Measurements from ENCODE around the gene LHX6. TPM values are rescaled to one million over a fixed set of nuclear protein-coding genes. Genes with fewer than 3 reads are reported as not detected.

LHX6 gene
- total and polyA plus RNA-seq, 2 of the 8 experiments (the other 6 are each of a cell fraction or from before 2014, with no cell fraction given), result 0.92 to 1.2 TPM

- FAIRE-seq (no peak), DNase-seq (ENCODE audit: low read depth in 1 of 2, low spot score in 2 of 2) (no peak)
- Histone ChIP-seq H4K91ac (replicated peaks; ENCODE audit: insufficient read length, low read length) (no peak overlapping the region), H4K8ac (ENCODE audit: extremely low read depth, insufficient read depth, low read length) (peak overlapping the region; percentile 60; the same call in 1 of the 2 replicates), H3K18ac (ENCODE audit: extremely low read depth, low read length) (no peak overlapping the region), H3K4me2 (ENCODE audit: insufficient read depth in 1 of 2, low read depth in 2 of 2, low read length in 2 of 2) (peak overlapping the region; percentile 80 to 87), H3K27ac (ENCODE audit: low read depth, low read length) (no peak overlapping the region), H2BK5ac (ENCODE audit: low read depth, low read length) (no peak overlapping the region), H2AFZ (ENCODE audit: low read length) (no peak overlapping the region), H2BK15ac (ENCODE audit: low read length) (0 out of 2 replicates have a peak overlapping the region, but pooled peaks have one; percentile 10), H2BK120ac (replicated peaks; ENCODE audit: low read depth, low read length) (no peak overlapping the region), H3K14ac (ENCODE audit: insufficient read length) (no peak overlapping the region), H2BK20ac (ENCODE audit: low read length) (0 out of 2 replicates have a peak overlapping the region, but pooled peaks have one; percentile 44), H3K23me2 (ENCODE audit: low read depth, low read length) (peaks cover 29% of the 10 kb centered on the region; the same call in 1 of the 2 replicates), H3K23ac (ENCODE audit: insufficient read length) (no peak overlapping the region), H3K9me3 (ENCODE audit: insufficient read depth in 2 of 2, low read depth in 1 of 2, low read length in 1 of 2) (peaks cover 0 to 1% of the 10 kb centered on the region in 2 experiments; a peak in 1 of 4 replicates), H3K36me3 (ENCODE audit: control insufficient read depth in 2 of 4, insufficient read depth in 4 of 4, low read length in 3 of 4) (no peaks in the 10 kb centered on the region; a peak in 1 of 8 replicates), H3K4me3 (ENCODE audit: extremely low read depth in 1 of 4, insufficient read depth in 2 of 4, low read depth in 3 of 4, low read length in 4 of 4) (peak overlapping the region in 3 of 4 experiments; percentile 1 to 59 (median 35); a peak in 4 of 8 replicates), H2AK5ac (ENCODE audit: low read depth, low read length) (peak overlapping the region; percentile 61; the same call in 1 of the 2 replicates), H3K9ac (replicated peaks in 1 of 4; ENCODE audit: extremely low read depth in 1 of 4, low read depth in 3 of 4, low read length in 3 of 4) (no peak overlapping the region), H2BK12ac (ENCODE audit: low read depth, low read length) (0 out of 2 replicates have a peak overlapping the region, but pooled peaks have one; percentile 68), H4K20me1 (replicated peaks in 1 of 2; ENCODE audit: control insufficient read depth in 1 of 2, insufficient read depth in 2 of 2, low read length in 2 of 2) (peaks cover 12 to 20% of the 10 kb centered on the region in 2 experiments), H3K79me2 (ENCODE audit: control insufficient read depth in 1 of 2, insufficient read depth in 2 of 2, low read length in 2 of 2) (no peaks in the 10 kb centered on the region), H3K79me1 (ENCODE audit: low read depth, low read length) (no peaks in the 10 kb centered on the region; the same call in 1 of the 2 replicates), H3K27me3 (replicated peaks in 1 of 4; ENCODE audit: control insufficient read depth in 3 of 4, extremely low read depth in 1 of 4, insufficient read depth in 3 of 4, low read length in 3 of 4) (peaks cover 83 to 97% (median 93%) of the 10 kb centered on the region in 4 experiments), H3K4me1 (replicated peaks in 1 of 4; ENCODE audit: control insufficient read depth in 3 of 4, insufficient read depth in 4 of 4, low read length in 3 of 4) (peaks cover 5 to 46% (median 34%) of the 10 kb centered on the region in 4 experiments), H3K56ac (replicated peaks; ENCODE audit: insufficient read length, low read depth, low read length) (no peak overlapping the region), H4K5ac (ENCODE audit: insufficient read length, low read depth, low read length) (no peak overlapping the region), H3K4ac (replicated peaks; ENCODE audit: insufficient read length, low read depth, low read length) (no peak overlapping the region)
- TF ChIP-seq JUN (IDR thresholded peaks at IDR 0.05; ENCODE audit: low read depth, low read length), result no peak
- TF ChIP-seq POLR2A (IDR thresholded peaks at IDR 0.05; ENCODE audit: control extremely low read depth in 1 of 2, low read depth in 2 of 2, low read length in 2 of 2), result no peak
- no peak for TF ChIP-seq RNF2 (IDR thresholded peaks at IDR 0.05; ENCODE audit: borderline replicate concordance, low read depth, low read length, missing control alignments, poor library complexity, severe bottlenecking)
- no peak for TF ChIP-seq JUND (IDR thresholded peaks at IDR 0.05; ENCODE audit: low read length)
- no peak for TF ChIP-seq TCF12 (IDR thresholded peaks at IDR 0.05; ENCODE audit: low read depth, low read length)
- no peak for TF ChIP-seq CHD1 (IDR thresholded peaks at IDR 0.05; ENCODE audit: low read depth, low read length)
- TF ChIP-seq CBX8 (IDR thresholded peaks at IDR 0.05; ENCODE audit: borderline replicate concordance, low read depth, low read length), result 0 out of 2 replicates have a peak, but pooled peaks have one; percentile 46
- ChIA-PET CTCF (ENCODE audit: partially characterized antibody) (interaction anchor here (0.8 to 5.2 kb wide), 2 partner anchors 8 to 94 kb away, joined by 3 to 56 read pairs; no protein-coding TSS in a partner anchor), POLR2A (ENCODE audit: partially characterized antibody) (no interaction called here)
- WGBS, 2 experiments (ENCODE audit: extremely low coverage in 1 of 2, insufficient coverage in 1 of 2, insufficient read length in 1 of 2, insufficient replicate concordance in 2 of 2, low coverage in 1 of 2, low lambda C conversion rate in 2 of 2, missing lambda C conversion rate in 1 of 2), result 22% methylated on average over 11 of the region's 11 CpGs; no CpG with 5 or more reads in 1 of the 2 experiments
These were observed 10.5 kb downstream of the LHX6 start for GRCh38 chr9:122218071-122218934.
